Renal cortical epithelial cell (primary cell): ENCODE results near the gene CHKA. TPM values are rescaled to one million over a fixed set of nuclear protein-coding genes. Genes with fewer than 3 reads are reported as not detected.
A peak's percentile ranks its signal among the peaks of the same experiment; 100 is the strongest.

Experiments
- DNase-seq: peaks from one replicate; pipeline ENCODE4 v3.0.0-alpha.2; 2011; ENCODE audit warnings: low read depth
- total RNA-seq: library from RNA; depleted of rRNA; stranded (reverse); fragments of >200 nt; gene quantifications from 2 replicates; pipeline ENCODE4 v1.2.3, GENCODE V29; 2014

Gene CHKA
- total RNA-seq, result 6.6 and 23.6 TPM in 2 replicates

DNA sequence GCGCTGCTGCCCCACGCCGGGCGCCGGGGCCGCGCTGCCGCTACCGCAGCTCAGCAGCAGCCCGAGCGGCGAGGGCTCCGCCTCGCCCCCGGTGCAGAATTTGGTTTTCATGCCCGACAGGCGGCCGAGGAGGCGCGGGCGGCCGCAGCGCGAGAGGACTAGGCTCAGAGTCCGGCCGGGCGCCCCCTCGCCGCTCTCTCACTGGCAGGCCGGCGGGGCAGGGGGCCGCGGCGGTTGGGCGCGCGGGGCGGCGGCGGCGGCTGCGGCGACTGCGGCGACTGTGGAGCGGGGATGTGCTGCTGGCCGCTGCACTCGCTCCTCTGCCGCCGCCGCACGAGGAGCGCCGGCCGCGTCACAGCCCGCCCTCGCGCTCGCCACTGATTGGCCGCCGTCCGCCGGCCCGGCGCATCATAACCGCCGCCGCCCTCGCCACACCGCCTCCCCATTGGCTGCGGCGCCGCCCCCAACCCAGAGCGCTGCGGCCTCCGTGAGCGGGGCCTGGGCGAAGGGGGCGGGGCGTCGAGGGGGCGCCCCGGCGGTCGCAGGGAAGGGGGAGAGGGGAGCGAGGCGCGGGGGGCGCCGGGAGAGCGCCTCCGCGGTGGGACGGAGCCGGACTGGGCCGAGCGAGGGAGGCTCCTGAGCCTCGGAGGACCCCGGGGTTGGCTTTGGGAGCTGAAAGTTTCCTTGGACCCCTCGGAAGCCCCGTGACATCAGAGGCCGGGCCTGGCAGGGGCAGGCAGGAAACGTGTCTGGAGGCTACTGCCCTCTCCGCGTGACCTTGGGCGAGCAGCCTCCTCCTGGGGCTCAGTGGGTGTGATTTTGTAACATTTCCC is at the start of gene CHKA:
TSS of gene CHKA (minus strand) at position 322 of the 833 bp plus-strand sequence. CDS start at position 111, 211 bp downstream.
- DNase-seq, result peak; percentile 51

GRCh38 chr11:68169442-68169841 is 48.3 kb upstream of the CHKA start:
- no peak for DNase-seq

- DNase-seq, result peak; percentile 63
Observed at GRCh38 chr11:68168694-68169093, 47.5 kb upstream of the CHKA start.

GRCh38 chr11:68167474-68167873 is 46.3 kb upstream of the CHKA start:
- DNase-seq, result no peak

DNA sequence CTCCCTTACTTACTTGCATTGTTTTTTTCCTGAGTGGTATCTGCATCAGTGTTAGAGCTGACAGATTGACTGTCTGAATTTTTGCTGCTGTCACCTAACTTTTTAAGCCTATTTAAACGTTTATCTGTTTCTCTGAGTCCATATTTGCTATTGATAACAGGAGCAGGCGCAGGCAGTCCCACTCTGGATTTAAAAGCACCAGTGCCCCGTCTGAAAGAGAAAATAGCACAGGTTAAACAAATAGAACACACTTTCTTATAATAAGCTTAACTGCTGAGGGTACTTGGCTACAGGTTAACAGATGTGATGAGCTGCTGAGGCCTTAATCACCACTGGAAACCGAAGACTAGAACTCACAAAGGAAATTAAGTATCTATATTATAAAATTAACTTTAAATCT is 45.8 kb upstream of the CHKA start:
- DNase-seq, result no peak

DNA sequence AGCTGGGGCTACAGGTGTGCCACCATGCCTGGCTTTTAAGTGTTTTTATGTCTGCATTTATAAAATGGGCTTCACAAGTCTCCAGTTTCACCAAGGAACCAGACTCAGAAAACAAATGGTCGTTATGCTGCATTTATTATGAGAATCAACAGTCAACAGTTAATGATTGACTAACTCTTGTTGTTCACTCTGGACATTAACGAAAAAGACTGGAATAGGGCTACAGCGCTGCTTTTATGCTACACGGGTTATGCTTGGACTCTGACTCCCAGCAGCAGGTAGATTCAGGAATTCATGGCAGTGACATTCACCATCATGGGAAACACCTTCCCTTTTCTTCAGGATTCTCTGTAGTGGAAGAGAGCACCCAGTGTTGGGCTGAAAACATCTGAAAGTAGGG is 44.4 kb upstream of the CHKA start:
- DNase-seq, result peak; percentile 71

DNA sequence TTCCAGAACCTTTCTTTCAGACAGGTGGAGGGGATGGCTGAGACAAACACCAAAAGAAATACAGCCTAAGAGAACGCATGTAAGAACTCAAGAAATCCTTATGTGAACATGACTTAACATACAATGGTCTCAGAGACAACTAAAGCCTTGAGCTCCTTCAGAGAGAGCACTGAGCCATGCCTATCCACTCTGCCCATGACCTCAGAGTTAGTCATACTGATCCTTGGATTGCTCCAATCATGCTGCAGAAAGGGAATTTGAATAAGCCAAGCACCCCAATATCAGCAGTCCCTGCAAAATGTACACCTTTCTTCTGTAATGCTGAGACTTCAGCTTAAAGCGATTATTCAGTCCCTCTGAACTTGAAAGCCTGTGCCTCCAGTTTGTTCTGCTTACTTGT is 43.2 kb upstream of the CHKA start:
- DNase-seq, result peak; percentile 70

DNA sequence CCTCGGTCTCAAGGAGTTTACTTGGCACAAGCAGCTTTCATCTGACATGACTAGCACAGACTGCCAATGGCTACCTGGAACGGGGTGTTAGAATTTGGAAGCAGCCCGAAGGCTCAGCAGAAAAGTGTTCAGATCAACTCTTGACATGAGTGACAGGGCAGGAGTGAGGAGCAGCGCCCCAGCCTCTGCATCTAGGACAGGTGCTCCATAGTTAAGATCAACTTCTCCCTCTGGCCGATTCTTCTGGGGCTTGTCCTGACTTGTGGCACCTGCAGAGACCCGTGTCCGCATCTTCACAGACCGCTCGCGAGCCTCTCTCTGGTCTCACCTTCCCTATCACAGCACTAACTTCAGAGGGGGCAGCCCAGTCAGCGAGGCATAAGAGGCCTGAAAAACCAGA is 42.5 kb upstream of the CHKA start:
- DNase-seq, result no peak

- DNase-seq, result peak; percentile 75
Observed at GRCh38 chr11:68160100-68160695, 39.0 kb upstream of the CHKA start.

- DNase-seq, result no peak
Observed at GRCh38 chr11:68159665-68160064, 38.5 kb upstream of the CHKA start.

- DNase-seq, result no peak
Observed at GRCh38 chr11:68159161-68159560, 38.0 kb upstream of the CHKA start.

DNA sequence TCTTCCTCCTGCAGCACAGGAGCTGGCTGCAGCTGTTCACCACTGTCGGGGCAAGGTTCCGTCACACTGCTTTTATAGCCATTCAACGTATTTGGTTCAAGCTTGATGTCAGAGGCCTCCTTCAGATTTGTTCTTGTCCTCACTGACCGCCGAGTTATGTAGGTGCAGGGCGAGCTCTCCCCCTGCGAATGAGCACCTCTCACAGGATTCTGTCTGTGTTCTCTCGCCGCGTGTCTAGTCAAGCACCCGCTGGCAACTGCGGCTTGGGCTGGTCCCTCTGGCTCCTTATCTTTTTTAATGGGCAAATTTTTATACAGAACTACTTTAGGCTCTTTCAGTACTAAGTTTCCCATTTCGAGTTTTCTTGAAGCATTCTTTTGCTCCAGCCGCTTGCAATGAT is 37.4 kb upstream of the CHKA start:
- DNase-seq, result no peak

- DNase-seq, result no peak
Observed at GRCh38 chr11:68153742-68154141, 32.6 kb upstream of the CHKA start.

- DNase-seq, result peak; percentile 70
Observed at GRCh38 chr11:68150037-68150436, 28.8 kb upstream of the CHKA start.

GRCh38 chr11:68149417-68149816 is 28.2 kb upstream of the CHKA start:
- DNase-seq, result no peak

DNA sequence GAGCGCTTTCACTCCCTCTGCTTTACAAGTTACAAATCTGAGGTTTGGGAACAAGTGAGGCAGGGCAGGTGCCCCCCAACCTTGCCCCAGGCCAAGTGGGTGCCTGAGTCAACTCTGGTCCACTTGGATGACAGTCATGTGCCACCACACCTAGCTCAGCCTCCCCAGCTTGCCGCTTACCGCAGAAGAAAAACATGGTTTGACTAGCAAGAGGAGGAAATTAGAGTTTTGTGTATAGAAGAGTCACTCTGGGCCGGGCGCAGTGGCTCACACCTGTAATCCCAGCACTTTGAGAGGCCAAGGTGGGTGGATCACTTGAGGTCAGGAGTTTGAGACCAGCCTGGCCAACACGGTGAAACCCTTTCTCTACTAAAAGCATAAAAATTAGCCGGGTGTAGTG is 27.7 kb upstream of the CHKA start:
- no peak for DNase-seq

- DNase-seq, result no peak
Observed at GRCh38 chr11:68148071-68148805, 27.1 kb upstream of the CHKA start.

DNA sequence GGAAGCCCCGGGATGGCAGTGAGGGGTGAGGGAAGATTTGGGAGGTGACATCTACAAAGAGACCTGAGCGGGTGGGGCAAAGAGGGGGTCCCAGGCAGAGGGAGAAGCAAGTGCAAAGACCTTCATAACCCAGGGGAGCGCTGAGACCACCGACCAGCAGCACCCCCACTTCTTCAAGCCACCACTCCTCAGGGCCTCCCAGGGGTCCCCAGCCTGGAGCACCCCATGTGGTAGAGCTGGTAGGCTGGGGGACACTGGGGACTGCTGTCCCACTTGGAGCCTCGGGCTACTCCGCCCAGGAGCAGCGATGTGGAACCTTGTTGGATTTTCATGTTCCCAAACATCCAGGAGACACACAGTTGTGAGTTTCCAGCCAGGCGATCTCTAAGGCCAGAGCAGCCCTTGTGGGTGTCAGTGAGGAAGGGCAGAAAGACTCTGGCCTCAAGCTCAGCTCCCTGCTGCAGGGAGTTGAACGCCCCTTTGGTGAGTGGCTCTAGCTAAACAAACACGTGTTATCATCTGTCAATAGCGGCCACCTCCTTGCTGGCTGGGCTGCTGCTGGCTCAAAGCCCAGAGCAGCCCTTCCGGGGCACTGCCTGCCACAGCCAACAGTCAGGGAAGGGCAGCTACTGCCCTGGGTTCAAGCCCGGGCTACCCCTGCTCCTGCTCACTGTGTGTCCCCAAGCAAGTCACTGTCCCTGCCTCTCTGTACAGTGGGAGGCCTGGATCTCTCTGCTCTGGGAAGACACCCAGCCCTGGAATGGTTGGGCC is 25.7 kb upstream of the CHKA start:
- DNase-seq, result peak; percentile 79

DNA sequence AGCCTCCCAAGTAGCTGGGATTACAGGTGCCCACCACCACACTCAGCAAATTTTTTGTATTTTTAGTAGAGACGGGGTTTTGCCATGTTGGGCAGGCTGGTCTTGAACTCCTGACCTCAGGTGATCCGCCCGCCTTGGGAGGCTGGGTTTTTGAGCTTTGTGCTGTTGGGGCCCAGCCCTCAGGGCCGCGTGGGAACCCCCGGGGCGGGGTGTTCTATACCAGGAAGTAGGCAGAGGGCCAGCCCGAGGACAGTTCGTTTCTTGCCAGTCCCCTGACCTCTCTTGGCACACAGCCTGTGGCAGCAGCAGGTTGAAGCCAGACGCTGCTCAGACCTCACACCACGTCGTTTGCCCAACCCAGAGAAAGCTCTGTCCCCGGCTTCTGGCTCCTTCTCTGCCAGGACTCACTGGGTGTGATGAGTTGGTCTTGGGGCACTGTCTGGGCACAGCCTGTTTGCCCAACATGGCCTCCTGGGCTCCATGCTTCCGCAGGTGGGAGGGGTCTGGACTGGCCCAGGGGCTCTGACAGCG is 24.9 kb upstream of the CHKA start:
- peak; percentile 87 for DNase-seq

GRCh38 chr11:68145120-68145866 is 24.1 kb upstream of the CHKA start:
- peak; percentile 60 for DNase-seq

GRCh38 chr11:68143310-68143689 is 22.1 kb upstream of the CHKA start:
- no peak for DNase-seq
